HUDEP-2 (cell line): Measurements from ENCODE around the gene EXOSC7.
A peak's percentile ranks its signal among the peaks of the same experiment; 100 is the strongest.

ENCODE experiments used
- DNase-seq, 76 experiments: peaks; one replicate each; lab custom pipeline; 2025; ENCODE audit not compliant: unreplicated experiment in 76 of 76; lab: John Stamatoyannopoulos, UW

EXOSC7 gene

GRCh38 chr3:45020534-45020933 is 44.5 kb downstream of the EXOSC7 start:
- DNase-seq = no peak

- DNase-seq = no peak
Observed at GRCh38 chr3:45021524-45022297, 45.7 kb downstream of the EXOSC7 start.

- peak in 23 of 76 experiments; percentile 3 to 59 (median 14) for DNase-seq
Observed at GRCh38 chr3:45023675-45024074, 47.6 kb downstream of the EXOSC7 start.

- no peak for DNase-seq
Observed at GRCh38 chr3:45024542-45025255, 48.7 kb downstream of the EXOSC7 start.

- DNase-seq = no peak
Observed at GRCh38 chr3:45026038-45026437, 50.0 kb downstream of the EXOSC7 start, which contains the start of gene CLEC3B. CLEC3B (plus strand) TSS chr3:45026303; CDS start chr3:45026363, 60 bp downstream.

GRCh38 chr3:45026957-45027356 is 50.9 kb downstream of the EXOSC7 start:
- DNase-seq = no peak

GRCh38 chr3:45027441-45027840 is 51.4 kb downstream of the EXOSC7 start:
- no peak for DNase-seq

GRCh38 chr3:45029216-45029615 is 53.2 kb downstream of the EXOSC7 start:
- DNase-seq = no peak

GRCh38 chr3:45029661-45030060 is 53.6 kb downstream of the EXOSC7 start:
- no peak for DNase-seq

GRCh38 chr3:45031531-45031930 is 55.5 kb downstream of the EXOSC7 start:
- DNase-seq = no peak

GRCh38 chr3:45032113-45032512 is 56.1 kb downstream of the EXOSC7 start:
- DNase-seq = no peak

GRCh38 chr3:45033791-45034190 is 57.7 kb downstream of the EXOSC7 start:
- DNase-seq = no peak

- peak in 3 of 76 experiments; percentile 13 to 31 (median 24) for DNase-seq
Observed at GRCh38 chr3:45034612-45035252, 58.7 kb downstream of the EXOSC7 start.

GRCh38 chr3:45035441-45036301 is 59.6 kb downstream of the EXOSC7 start:
- DNase-seq = no peak

GRCh38 chr3:45037720-45038455 is 61.8 kb downstream of the EXOSC7 start:
- peak in 74 of 76 experiments; percentile 3 to 94 (median 81) for DNase-seq

- DNase-seq = no peak
Observed at GRCh38 chr3:45041666-45042065, 65.6 kb downstream of the EXOSC7 start.

GRCh38 chr3:45042162-45042561 is 66.1 kb downstream of the EXOSC7 start:
- no peak for DNase-seq

GRCh38 chr3:45043728-45044299 is 67.8 kb downstream of the EXOSC7 start:
- no peak for DNase-seq

GRCh38 chr3:45048244-45048643 is 72.2 kb downstream of the EXOSC7 start:
- DNase-seq = no peak
